Gastrocnemius medialis (tissue), 4 donors: ENCODE results near the gene LRMDA.

Source experiments
- POLR2A ChIP-seq, 2 donors: fragments of 450-650 bp; IDR thresholded peaks; one replicate each; pipeline ENCODE4 v1.6.1; 2017; ENCODE audit warnings: antibody characterized with exemption in 2 of 2, mild to moderate bottlenecking in 2 of 2, moderate library complexity in 2 of 2
- TF ChIP-seq, protein P1 (sequence below), 5 experiments: fragments of 450-650 bp in 3 of 5; fragments of 200-600 bp in 2 of 5; sonication (generic) in 2 of 5; IDR thresholded peaks in 4 of 5; conservative IDR thresholded peaks in 1 of 5; 1 replicate in 4 of 5; 2 replicates in 1 of 5; pipeline ENCODE4 v1.5.1; 2016 to 2019; ENCODE audit warnings: antibody characterized with exemption in 5 of 5, mild to moderate bottlenecking in 3 of 5, moderate library complexity in 3 of 5

DNA sequence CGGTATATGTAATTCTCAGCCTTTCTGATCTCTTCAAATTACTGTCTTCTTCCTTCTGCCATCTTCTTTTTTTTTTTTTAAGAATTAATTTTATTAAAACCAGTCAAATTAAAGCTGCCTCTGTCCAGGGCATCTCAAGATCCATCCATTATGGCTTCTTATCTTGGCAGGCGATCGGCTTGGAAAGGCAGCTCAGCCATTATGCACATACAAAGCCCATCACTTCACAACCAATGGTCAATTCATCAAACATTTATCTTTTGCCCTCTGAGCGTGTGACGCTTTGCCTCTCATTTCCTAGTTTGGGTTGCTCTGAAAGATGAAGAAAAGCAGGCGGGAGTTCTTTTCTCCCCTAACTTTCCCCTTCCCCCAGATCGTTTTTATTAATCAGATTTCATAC is 591.6 kb downstream of the LRMDA start:
- TF ChIP-seq, protein P1, sequence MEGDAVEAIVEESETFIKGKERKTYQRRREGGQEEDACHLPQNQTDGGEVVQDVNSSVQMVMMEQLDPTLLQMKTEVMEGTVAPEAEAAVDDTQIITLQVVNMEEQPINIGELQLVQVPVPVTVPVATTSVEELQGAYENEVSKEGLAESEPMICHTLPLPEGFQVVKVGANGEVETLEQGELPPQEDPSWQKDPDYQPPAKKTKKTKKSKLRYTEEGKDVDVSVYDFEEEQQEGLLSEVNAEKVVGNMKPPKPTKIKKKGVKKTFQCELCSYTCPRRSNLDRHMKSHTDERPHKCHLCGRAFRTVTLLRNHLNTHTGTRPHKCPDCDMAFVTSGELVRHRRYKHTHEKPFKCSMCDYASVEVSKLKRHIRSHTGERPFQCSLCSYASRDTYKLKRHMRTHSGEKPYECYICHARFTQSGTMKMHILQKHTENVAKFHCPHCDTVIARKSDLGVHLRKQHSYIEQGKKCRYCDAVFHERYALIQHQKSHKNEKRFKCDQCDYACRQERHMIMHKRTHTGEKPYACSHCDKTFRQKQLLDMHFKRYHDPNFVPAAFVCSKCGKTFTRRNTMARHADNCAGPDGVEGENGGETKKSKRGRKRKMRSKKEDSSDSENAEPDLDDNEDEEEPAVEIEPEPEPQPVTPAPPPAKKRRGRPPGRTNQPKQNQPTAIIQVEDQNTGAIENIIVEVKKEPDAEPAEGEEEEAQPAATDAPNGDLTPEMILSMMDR (IDR thresholded peaks at IDR 0.05 in 4 of 5, conservative IDR thresholded peaks at IDR 0.05 in 1 of 5), result no peak
- TF ChIP-seq POLR2A (IDR thresholded peaks at IDR 0.05), result no peak
